Stimulated activated CD4-positive, alpha-beta T cell treated with anti-CD3 and anti-CD28 coated beads, Interleukin-4, amount 100 ng/mL, for 24 hours (primary cell): ENCODE results near the gene FBXL5.
A peak's percentile ranks its signal among the peaks of the same experiment; 100 is the strongest.
"Not testable (repeated sequence)": the region's sequence is repeated elsewhere in the genome, so short reads cannot be mapped to it uniquely, and the experiment has no call there.

Source experiments
- DNase-seq: peaks from one replicate; pipeline ENCODE4 v3.0.0-alpha.2; 2020

The FBXL5 gene

DNA sequence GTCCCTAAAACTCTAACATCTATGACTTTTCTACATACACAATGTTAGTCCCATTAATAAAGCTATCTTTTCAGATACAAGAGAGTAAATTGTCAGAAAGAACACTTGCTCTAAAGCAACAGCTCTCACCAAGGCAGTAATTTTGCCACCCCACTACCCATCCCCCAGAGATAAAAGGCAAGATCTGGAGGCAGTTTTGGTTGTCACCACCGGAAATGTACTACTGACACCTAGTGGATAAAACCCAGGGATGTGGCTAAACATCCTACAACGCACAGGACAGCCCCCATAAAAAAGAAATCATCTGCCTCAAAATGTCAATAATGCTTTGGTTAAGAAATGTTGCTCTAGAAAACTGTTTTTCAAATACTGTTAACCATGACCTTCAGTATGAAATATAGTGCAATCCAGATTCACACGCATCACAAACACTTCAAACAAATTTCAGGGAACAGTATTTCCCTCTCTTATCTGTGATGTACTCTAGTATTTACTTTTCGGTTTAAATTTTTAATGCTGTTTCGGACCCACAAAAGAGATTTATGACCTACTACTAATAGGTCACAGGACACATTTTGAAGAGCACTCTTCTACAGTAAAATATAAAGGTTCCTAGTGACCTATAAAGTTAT lies 5.1 kb downstream of the FBXL5 start:
- DNase-seq = peak; percentile 69

DNA sequence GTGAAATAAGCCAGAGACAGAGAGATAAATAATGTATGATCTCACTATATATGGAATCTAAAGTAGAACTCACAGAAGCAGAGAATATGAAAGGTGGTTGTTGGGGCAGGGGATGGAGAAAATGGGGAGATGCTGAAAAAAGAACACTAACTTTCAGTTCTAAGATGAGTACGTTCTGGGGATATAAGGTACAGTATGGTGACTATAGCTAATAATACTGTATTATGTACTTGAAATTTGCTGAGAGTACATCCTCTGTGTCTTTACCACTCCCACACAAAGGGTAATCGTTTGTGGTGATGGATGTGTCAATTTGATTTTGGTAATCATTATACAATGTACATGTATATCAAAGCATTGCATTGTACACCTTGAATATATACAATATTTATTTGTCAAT lies 6.6 kb downstream of the FBXL5 start:
- no peak for DNase-seq

DNA sequence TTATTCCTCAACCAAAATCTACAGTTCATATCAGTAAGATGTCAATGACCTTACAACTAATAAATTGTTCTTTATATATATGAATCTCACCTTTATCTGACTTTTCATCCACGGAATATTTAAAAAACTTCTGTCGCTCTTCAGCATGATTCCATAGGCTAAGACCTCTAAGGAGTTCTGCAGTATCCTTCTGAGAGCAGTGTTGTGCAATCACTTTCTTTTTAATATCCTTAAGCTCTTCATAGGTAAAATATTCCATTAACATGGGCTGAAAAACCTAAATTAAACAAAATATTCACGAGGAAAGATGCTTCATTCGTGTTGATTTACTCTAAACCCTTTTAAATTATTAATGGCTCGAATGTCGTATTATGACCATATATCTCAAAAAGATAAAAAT lies 16.7 kb downstream of the FBXL5 start:
- no peak for DNase-seq

DNA sequence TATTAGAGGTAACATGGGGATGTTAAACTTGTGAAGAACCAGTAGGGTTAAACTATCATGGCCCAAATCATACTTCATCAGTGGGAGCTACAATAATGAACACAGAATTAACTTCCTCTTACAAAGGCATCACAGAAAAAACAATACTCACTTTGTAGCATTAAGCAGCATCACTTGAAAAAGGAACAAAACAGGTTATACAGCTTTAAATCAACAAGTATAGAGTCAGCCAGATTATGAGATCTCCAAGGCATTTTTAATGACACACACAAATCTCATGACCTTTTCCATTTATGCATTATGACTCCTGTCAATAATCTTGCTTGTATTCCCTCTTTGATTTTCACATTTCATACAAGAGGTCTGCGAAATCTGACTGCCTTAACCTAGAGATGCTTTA lies 18.3 kb downstream of the FBXL5 start:
- no peak for DNase-seq

DNA sequence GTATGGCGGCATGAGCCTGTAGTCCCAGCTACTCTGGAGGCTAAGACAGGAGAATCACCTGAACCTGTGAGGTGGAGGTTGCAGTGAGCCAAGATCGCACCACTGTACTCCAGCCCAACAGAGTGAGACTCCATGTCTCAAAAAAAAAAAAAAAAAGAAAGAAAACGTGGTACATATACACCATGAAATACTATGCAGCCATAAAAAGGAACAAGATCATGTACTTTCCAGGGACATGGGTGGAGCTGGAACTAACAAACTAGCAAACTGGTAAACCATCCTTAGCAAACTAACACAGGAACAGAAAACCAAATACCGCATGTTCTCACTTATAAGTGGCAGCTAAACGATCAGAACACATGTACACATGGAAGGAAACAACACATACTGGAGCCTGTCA lies 37.8 kb downstream of the FBXL5 start:
- not testable (repeated sequence) for DNase-seq

DNA sequence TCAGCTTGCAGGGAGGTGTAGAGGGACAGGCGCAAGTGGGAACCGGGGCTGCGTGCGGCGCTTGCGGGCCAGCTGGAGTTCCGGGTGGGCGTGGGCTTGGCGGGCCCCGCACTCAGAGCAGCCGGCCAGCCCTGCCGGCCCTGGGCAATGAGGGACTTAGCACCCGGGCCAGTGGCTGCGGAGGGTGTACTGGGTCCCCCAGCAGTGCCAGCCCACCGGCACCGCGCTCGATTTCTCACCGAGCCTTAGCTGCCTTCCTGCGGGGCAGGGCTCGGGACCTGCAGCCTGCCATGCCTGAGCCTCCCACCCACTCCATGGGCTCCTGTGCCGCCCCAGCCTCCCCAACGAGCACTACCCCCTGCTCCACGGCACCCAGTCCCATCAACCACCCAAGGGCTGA lies 40.3 kb downstream of the FBXL5 start:
- DNase-seq = not testable (repeated sequence)

DNA sequence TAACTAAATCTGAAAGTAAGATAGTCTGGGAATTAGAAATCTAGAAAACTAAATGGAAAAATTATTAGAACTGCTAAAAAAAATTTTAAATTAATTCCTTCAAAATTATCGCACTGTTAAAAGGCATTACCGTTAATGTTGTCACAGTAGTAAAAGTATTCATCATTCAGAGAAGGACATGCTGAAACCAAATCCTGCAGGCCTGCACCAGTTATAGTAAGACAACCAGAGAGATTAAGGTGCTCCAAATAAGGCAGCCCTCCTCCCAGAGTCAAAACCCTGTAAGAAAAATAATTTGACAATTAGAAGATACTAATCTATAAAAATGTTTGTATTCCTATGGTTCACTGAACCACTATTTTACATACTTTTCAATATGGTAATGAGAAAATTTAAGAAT lies 43.0 kb downstream of the FBXL5 start:
- no peak for DNase-seq

DNA sequence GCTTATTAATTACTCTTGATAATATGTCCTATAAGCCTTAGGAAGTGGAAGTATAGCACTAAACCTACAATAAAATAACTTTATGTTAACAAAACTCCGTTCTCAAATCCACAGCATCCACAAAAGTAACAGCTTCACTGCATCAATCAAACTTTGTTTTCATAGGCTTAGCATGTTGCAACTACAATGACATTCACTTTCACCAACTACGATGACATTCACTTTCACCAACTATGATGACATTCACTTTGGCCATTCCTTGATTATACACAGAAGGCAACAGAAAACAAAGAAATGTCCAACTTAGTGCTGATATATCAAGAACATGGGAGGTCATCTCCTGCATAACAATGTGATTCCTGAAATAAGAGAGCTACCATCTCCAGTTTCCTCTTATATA lies 44.3 kb downstream of the FBXL5 start:
- no peak for DNase-seq

DNA sequence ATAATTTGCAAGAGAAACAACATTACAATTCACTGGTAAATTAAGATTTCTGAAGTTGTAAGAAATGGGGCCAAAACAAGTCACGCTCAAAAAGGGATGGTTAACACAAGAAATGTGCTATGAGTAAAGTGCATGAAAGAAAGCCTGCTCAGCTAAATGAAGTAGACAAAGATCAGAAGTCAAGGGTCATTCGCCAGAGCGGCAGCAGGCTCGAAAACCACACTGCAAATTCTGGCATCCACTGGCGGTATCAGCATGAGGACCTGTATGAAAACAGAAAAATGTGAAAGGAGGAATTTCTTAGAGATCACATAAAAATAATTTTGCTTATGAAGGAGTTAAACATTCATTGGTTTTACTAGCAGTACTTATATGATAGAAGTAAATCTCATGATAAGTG lies 49.6 kb downstream of the FBXL5 start:
- DNase-seq = no peak

DNA sequence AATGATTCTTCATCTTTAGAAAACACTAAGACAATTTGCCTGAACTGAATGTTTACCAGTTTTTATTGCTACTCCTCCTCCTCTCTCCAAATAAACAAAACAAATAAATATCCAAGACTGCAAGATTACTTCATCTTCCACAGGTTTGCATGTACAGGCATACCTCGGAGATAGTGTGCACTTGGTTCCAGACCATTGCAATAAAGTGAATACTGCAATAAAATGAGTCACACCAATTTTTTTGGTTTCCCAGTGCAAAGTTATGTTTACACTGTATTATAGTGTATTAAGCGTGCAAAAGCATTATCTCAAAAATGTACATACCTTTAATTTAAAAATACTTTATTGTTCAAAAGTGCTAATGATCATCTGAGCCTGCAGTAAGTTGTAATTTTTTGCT lies 53.3 kb downstream of the FBXL5 start:
- DNase-seq = no peak

DNA sequence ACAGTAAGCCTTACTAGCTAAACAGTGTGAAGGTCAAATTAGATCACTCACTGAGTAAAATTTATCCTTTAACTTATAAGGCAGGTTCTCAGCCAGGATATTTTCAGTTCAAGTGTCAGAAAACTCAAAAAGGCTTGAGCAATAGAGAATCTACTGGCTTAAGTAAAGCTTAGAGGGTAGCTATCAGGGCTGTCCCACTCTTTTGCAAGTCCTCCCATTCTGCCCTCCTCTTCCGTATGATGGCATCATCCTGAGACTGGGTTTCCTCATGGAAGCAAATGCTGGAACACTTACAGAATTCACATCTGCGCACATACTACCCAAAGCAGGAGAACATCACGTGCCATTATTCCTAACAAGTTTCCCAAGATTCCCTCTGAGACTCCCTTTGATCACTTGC lies 55.0 kb downstream of the FBXL5 start:
- no peak for DNase-seq

DNA sequence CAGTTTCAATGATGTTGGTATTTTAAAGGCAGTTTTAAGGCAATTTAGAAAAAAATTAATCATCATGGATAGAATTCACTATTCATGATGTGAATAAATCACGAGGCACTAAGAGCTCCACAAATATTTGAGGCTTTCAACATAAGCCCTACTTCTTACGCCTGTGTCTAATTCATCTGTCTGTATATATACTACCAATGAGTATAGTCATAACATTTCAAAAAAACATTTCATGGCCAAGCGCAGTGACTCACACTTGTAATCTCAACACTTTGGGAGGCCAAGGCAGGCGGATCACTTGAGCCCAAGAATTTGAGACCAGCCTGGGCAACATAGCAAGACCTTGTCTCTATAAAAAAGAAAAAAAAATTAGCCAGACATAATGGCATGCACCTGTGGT lies 56.5 kb downstream of the FBXL5 start:
- no peak for DNase-seq

DNA sequence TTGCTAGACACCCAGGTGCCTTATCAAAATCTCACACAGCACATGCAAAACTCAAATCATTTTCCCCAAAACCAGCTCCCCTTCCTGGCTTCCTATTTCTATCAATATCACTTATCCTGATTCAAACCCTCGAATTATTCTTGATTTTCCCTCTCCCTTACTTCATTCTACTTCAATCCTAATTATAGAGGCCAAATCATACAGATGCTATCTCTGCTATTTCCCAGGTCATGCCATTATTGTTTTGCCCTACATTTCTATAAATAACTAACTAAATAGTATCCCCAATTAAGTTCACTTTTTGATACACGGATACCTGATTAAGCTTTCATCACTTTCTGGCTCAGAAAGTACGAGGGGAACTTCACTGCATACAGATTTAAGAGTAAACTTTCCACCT lies 62.4 kb downstream of the FBXL5 start:
- DNase-seq = no peak

DNA sequence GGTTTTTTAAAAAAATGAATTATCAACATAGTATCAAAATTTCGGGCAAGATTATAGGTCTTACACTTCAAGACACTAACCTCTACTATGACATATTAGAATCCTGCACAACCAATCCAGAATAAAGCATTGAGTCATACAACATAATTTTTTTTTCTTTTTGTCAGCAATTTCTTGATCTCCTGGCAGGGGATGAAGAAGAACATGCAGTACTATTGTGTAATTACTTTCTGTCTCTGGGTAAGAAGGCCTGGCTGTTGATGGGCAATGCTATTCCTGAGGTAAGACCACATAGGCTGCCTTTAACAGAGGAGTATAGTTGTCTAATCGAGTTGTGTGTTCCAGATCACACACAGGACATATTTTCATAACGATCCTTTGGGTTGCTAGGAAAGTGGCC lies 67.5 kb downstream of the FBXL5 start:
- DNase-seq = no peak

DNA sequence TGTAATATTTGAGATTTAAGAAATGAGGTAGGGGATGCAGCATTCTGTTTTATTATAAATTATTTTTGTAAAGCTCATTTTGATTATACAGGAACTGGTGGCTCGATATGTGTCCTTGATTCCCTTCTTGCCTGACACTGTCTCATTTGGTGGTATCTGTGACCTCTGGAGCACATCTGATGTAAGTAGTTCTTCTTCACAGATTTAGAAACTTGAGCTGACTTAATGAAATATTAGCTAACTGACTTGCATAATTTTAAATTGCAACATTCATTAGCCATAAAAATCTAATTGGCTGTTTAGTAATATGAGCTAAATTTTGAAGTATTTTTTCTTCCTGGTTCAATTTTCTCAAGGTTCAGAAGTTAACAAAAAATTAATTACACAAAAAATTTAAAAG lies 69.1 kb downstream of the FBXL5 start:
- no peak for DNase-seq

DNA sequence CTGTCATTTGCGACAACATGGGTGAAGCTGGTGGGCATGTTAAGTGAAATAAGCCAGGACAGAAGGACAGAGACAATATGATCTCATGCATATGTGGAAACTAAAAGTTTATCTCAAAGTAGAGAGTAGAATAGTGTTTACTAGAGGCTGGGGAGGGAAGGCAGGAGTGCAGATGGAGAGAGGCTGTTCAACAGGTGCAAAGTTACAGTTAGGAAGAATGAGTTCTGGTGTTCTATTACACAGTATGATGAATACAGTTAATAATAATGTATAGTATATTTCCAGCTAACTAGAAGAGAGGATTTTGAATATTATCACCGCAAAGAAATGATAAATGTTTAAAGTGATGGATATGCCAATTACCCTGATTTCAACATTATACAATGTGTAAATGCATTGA lies 69.8 kb downstream of the FBXL5 start:
- DNase-seq = no peak

DNA sequence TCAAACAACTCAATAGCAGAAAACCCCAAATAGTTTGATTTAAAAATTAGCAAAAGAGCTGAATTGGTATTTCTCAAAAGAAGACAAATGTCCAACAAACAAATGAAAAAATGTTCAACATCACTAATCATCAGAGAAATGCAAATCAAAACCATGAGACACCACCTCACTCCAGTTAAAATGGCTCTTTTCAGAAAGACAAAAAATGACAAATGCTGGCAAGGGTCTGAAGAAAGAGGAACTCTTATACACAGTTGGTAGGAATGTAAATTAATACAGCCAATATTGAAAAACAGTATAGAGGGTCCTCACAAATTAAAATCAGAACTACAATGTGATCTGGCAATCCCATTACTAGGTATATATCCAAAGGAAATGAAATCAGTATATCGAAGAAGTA lies 70.4 kb downstream of the FBXL5 start:
- DNase-seq = no peak

DNA sequence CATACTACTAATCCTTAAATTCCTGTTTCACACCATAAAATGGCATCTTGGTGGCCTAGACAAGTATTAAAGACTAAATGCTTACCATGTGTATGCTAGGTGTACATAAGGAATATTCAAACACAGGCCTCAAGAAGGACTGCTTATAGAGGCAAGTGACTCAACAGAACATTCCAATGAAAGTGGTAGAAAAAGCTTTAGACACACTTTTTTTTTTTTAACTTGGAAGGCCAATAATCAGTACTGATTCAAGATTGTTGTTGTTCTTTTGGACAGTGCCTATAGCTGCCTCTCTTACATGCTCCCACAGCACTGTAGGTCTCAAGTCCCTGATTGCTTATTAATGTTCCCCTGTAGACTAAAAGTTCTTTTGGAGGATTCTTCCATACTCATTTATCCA lies 77.6 kb downstream of the FBXL5 start:
- DNase-seq = no peak

DNA sequence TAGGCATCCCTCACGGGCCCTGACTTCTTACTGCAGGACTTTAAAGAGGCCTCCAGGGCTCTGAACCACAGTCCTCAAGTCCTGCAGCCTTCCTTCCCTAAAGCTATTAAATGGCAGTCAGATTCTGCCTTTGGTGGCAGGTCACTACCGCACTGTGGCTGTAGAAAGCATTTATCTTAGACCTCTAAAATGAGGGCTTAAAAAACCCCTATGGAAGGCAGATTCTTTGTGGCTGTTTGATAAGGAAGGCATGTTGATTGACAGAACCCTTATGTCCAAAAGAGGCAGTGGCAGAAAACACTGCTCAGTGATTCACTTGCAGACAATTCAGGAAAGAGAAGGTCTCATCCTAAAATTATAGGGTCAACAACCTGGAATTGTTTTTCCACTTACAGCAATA lies 79.2 kb downstream of the FBXL5 start:
- DNase-seq = no peak

DNA sequence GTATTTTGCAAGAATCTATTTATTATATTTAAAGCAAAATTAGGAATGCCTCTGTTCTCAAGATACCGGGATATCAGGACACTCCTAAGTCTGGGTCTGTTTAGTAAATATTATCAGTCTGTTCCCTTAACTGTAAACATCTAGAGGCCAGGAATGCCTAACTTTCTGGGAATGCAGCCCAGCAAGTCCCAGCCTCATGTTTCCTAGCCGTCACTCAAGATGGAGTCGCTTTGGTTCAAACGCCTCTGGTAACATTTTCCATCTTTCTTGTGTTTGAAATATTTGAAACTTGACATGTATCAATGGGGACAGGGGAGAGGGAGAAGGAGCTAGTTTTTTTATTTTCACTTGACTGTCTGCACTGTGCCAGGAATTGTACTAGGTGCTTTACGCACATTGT lies 85.4 kb downstream of the FBXL5 start:
- no peak for DNase-seq

DNA sequence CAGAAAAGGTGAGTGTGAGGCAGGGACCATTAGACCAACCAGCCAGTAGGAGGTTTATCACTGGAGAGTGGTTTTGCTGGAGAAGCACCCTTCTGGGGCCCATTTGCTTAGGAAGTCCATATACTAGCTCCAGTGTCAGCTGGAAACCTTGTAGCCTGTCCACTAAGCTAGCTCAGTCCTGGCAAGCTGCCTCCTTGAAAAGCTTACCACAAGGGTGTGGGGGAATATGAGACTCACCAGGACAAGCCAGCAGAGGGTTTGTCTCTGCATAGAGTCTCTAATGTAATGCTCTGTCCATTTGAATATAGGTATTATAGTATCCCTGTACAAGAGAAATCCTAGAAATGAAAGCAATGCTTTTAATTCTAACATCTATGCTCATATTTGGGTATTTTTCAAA lies 86.3 kb downstream of the FBXL5 start:
- no peak for DNase-seq

DNA sequence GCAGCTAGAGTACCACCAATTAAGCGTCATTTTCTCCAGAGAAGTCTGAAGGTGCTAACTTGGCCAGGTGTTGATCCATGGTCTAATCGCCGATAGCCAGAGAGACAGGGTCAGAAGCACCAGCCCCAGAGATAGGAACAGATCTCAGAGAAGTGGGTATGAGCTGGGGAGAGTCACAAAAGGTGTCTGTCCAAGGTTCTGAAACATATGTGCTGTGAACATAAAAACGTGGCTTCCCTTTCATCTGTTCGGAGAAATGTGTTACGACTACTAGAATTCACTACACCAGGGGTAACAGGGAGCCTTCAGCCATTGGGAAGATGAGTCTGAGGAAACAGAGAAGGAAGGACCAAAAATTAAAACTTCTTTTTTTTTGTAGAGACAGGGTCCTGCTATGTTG lies 91.3 kb downstream of the FBXL5 start:
- no peak for DNase-seq

DNA sequence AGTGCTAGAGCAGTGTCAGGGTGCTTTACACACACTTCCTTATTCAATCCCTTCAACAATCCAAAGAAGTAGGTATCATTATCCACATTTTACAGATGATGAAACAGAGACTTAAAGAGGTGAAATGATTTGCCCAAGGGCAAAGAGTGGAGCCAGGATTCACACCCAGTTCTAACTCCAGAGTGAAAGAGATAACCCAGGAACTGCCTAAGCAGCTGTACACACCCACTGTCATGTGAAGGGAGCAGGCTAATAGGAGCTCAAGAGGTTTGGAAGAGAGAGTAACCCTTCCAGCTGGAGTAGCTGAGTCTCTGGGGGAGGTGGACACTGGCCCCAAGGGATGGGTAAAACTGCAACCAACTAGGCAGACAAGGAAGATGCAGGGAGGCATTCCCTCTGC lies 92.5 kb downstream of the FBXL5 start:
- no peak for DNase-seq

DNA sequence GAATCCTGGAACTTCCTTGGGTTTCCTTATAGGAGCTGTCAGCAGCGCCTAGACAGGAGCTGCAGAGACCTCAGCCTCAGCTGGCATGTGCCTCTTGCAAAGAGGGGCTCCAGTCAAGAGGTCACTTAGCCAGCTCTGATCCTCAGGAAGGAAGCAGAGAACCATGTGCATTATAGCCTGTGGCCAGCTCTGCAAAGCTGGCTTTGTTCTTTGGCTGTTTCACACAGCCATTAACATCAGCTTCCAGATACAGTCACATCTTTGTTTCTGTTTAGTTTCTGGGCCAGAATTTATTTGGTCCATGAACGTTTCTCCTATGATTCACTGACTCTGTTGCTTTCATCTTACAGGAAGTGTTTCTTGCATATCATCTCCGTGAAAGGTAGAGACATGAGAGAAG lies 93.0 kb downstream of the FBXL5 start:
- DNase-seq = no peak

DNA sequence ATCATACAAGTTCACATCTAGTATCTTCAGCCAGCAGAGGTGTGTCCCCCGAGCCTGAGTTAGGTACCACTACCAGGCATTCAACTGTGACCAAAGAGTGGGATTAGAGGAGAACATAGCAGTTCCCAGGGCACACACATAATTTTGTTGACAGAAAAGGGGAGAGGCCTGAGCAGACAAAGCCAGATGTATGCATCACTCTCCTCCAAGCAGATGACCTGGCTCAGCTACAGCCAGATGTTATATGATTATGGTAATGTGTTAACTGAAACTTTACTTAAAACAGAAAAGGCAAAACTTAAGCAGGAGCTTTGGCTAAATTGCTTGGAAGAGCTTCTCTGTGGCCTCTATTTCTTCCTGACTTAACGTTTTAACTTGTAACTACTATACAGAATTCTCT lies 96.6 kb downstream of the FBXL5 start:
- DNase-seq = no peak
